Breast epithelium (tissue), 4 donors: ENCODE measurements around the gene TRAF5. TPM values are rescaled to one million over a fixed set of nuclear protein-coding genes. Genes with fewer than 3 reads are reported as not detected.
A peak's percentile ranks its signal among the peaks of the same experiment; 100 is the strongest.
"Not testable (repeated sequence)": the region's sequence is repeated elsewhere in the genome, so short reads cannot be mapped to it uniquely, and the experiment has no call there.

Experiments
- DNase-seq, 2 donors: peaks; one replicate each; pipeline ENCODE4 v3.0.0-alpha.2; 2019; ENCODE audit warnings: low spot score in 2 of 2
- H3K27ac ChIP-seq, 2 donors: fragments of 200-600 bp; sonication (generic) in 1 of 2; one replicate each; pipeline ENCODE4 v1.5.1; 2016 to 2019; ENCODE audit warnings: mild to moderate bottlenecking in 1 of 2
- H3K27me3 ChIP-seq, 2 donors: fragments of 200-600 bp; sonication (generic) in 1 of 2; one replicate each; pipeline versions ENCODE4 v1.5.1 to v1.6.0; 2017 to 2019; ENCODE audit warnings: control low read depth in 1 of 2, mild to moderate bottlenecking in 1 of 2
- H3K36me3 ChIP-seq: fragments of 200-600 bp; one replicate; pipeline ENCODE4 v1.5.1; 2019
- H3K4me1 ChIP-seq, 2 donors: fragments of 200-600 bp; sonication (generic); one replicate each; pipeline ENCODE4 v1.5.1; 2016 to 2019; ENCODE audit warnings: control low read depth in 1 of 2
- H3K4me3 ChIP-seq, 3 donors: fragments of 200-600 bp; sonication (generic); 1 replicate in 2 of 3; 2 replicates in 1 of 3; pipeline ENCODE4 v1.5.1; 2016 to 2019; ENCODE audit warnings: mild to moderate bottlenecking in 3 of 3, moderate library complexity in 2 of 3
- H3K9me3 ChIP-seq, 2 donors: fragments of 200-600 bp; sonication (generic) in 1 of 2; one replicate each; pipeline ENCODE4 v1.5.1; 2016 to 2019; ENCODE audit warnings: control low read depth in 1 of 2
- POLR2A ChIP-seq: fragments of 450-650 bp; IDR thresholded peaks from one replicate; pipeline ENCODE4 v1.6.1; 2016; ENCODE audit warnings: antibody characterized with exemption, mild to moderate bottlenecking, moderate library complexity
- POLR2AphosphoS5 ChIP-seq, 3 donors: sonication (generic); formaldehyde crosslinking; IDR thresholded peaks; one replicate each; pipeline ENCODE4 v1.6.1; 2017; ENCODE audit warnings: antibody characterized with exemption in 3 of 3
- intact Hi-C: fragments of 100-400 bp; cut with DNase I; formaldehyde crosslinking; loops from one replicate; pipeline ENCODE4 v1.15.1; 2023; ENCODE audit warnings: low total_unique reads
- total RNA-seq, 3 donors: library from RNA; depleted of rRNA; stranded (reverse); fragments of >200 nt; gene quantifications; one replicate each; pipeline ENCODE4 v1.1.0, GENCODE V29; 2016
- TF ChIP-seq, protein P1 (sequence below), 3 donors: fragments of 450-650 bp; IDR thresholded peaks; one replicate each; pipeline ENCODE4 v1.5.1; 2016 to 2017; ENCODE audit warnings: antibody characterized with exemption in 3 of 3, mild to moderate bottlenecking in 3 of 3, moderate library complexity in 3 of 3

TRAF5 gene
- total RNA-seq, 3 donors from 2014 or later: 10.9 to 28.8 (median 21.8) TPM

DNA sequence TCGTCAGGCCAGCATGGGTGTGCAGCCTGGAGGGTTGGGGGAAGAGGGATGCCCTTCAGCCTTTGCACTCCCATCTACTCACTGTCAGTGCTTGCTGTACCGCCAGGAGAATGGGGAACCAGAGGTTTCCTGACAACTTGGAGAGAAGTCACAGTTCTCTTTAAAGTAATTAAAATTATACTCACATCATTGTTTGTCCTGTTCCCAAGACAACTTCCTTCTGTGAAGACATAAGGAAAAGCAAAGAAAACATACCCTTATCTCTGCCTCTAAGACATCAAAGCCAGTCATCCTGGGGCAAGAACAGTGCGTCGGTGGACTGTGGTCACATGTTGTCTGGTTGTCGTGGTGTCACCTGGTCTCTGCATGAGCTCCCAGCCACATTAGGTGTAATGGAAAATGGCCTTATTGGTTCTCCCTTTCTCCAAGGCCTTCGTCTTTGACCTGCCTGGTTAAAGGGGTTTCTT lies 17.6 kb downstream of the TRAF5 start:
- Histone ChIP-seq H3K27me3 (no peaks in the 10 kb centered on the region), H3K27ac (no peak overlapping the region)

DNA sequence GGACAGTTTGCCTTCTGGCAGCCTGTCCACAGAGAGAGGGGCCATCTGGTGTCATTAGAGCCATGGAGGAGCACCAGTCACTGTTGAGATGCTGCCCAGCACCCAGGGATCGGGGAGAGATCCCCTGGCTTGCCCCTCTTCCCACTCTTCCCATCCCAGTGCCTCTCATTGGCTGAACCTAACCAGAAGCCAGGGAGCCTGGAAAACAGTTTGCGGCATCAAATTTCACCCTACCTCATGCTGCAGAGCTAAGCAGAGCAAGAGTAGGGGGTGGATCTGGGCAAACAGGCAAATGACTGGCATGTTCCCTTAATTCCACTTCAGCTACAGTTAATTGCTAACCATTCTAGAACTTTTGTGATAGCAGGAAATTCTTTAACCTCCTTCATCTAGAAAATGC lies 19.1 kb downstream of the TRAF5 start:
- no peaks in the 10 kb centered on the region for H3K36me3 ChIP-seq
- DNase-seq: no peak
- no peaks in the 10 kb centered on the region for H3K27me3 ChIP-seq
- H3K4me1 ChIP-seq: no peaks in the 10 kb centered on the region
- intact Hi-C loops: no loop called here
- TF ChIP-seq, protein P1, sequence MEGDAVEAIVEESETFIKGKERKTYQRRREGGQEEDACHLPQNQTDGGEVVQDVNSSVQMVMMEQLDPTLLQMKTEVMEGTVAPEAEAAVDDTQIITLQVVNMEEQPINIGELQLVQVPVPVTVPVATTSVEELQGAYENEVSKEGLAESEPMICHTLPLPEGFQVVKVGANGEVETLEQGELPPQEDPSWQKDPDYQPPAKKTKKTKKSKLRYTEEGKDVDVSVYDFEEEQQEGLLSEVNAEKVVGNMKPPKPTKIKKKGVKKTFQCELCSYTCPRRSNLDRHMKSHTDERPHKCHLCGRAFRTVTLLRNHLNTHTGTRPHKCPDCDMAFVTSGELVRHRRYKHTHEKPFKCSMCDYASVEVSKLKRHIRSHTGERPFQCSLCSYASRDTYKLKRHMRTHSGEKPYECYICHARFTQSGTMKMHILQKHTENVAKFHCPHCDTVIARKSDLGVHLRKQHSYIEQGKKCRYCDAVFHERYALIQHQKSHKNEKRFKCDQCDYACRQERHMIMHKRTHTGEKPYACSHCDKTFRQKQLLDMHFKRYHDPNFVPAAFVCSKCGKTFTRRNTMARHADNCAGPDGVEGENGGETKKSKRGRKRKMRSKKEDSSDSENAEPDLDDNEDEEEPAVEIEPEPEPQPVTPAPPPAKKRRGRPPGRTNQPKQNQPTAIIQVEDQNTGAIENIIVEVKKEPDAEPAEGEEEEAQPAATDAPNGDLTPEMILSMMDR (IDR thresholded peaks at IDR 0.05): no peak
- TF ChIP-seq POLR2A (no peak), POLR2AphosphoS5 (IDR thresholded peaks at IDR 0.05) (no peak)
- H3K27ac ChIP-seq: no peak overlapping the region
- no peak overlapping the region for H3K4me3 ChIP-seq
- H3K9me3 ChIP-seq: no peaks in the 10 kb centered on the region

More for the DNA sequence above, 17.6 kb downstream of the TRAF5 start:
- Histone ChIP-seq H3K9me3 (no peaks in the 10 kb centered on the region), H3K4me3 (no peak overlapping the region), H3K4me1 (no peaks in the 10 kb centered on the region), H3K36me3 (no peaks in the 10 kb centered on the region)
- intact Hi-C loops: no loop called here
- DNase-seq: peak in 1 of 2 donors; percentile 15
- no peak for TF ChIP-seq POLR2AphosphoS5 (IDR thresholded peaks at IDR 0.05)
- TF ChIP-seq POLR2A: no peak
- TF ChIP-seq, protein P1 (IDR thresholded peaks at IDR 0.05): no peak

DNA sequence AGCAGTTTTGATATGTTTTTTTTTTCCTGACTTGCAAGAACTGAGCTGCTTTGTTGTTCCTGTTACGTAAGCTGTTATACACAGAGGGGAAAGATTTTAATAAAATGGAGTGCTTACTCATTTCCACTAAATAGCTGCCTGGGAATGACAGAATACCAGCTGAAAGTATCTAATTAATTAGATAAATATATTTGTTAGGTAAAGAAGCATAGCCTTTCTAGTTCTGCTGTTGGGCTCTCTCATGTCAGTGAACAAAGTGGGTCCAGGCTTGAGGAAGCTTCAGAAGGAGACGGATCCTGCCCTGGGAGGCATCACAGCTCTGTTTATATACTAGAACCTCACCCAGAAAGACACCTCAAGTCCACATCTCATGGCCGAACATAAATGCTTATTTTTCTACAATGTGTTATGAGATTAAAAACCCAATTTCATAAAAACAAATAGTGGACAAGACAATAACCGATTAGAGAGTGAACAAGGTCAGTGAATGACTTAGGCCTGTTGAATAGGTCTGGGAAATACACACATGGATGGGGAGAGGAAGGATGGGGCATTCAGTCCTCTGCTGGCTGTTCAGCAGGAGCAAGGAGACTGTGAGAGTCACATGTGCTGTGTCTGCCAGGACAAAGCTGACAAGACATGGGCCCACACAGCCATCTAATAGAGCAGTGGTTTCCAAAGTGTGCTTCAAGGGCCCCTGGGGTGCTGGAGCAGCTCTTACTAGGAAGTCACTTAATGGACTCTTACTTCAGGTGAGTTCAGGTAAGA lies 20.6 kb downstream of the TRAF5 start:
- peak in 1 of 2 donors; percentile 14 for DNase-seq
- TF ChIP-seq, protein P1 (IDR thresholded peaks at IDR 0.05): no peak
- TF ChIP-seq POLR2A: no peak
- no peak for TF ChIP-seq POLR2AphosphoS5 (IDR thresholded peaks at IDR 0.05)
- Histone ChIP-seq H3K4me3 (no peak overlapping the region), H3K4me1 (no peaks in the 10 kb centered on the region), H3K27ac (no peak overlapping the region), H3K9me3 (peaks cover 0 to 2% of the 10 kb centered on the region in 2 donors), H3K27me3 (no peaks in the 10 kb centered on the region), H3K36me3 (no peaks in the 10 kb centered on the region)
- intact Hi-C loops: no loop called here

DNA sequence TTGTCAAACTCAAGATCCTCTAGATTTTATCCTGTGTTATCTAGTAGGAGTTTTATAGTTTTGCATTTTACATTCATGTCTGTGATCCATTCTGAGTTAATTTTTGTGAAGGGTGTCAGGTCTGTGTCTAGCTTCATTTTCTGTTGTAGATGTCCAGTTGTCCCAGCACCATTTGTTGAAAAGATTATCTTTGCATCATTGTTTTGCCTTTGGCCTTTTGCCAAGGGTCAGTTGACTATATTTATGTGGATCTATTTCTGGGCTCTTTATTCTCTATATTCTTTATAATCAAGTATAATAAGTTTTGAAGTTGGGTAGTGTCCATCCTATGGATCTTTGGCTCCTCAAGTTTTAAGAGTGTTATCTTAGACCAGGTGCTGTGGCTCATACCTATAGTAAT lies 21.9 kb downstream of the TRAF5 start:
- H3K4me3 ChIP-seq: no peak overlapping the region

DNA sequence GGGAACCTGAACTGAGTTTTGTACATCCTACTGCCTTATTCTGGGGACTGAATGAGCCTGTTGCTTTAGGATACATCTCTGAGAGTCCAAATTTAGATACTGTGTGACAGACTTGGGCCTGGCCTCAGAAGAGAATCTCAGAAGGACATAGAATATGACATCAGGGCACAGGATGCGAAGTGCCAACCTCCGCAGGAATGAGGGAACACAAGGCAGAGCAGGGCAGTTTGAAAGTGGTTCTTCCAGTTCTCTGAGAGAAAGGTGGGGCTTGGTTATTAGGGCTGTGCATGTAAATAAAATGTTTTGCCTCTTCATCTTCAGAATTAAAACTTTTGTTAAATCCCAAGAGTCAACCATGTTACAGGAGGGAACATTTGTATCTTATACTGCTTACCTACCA lies 23.1 kb downstream of the TRAF5 start:
- H3K9me3 ChIP-seq: peaks cover 0 to 4% of the 10 kb centered on the region in 2 donors
- no peaks in the 10 kb centered on the region for H3K36me3 ChIP-seq
- TF ChIP-seq POLR2A (no peak), POLR2AphosphoS5 (IDR thresholded peaks at IDR 0.05) (peak in 1 of 3 donors; percentile 40)
- TF ChIP-seq, protein P1 (IDR thresholded peaks at IDR 0.05): no peak
- intact Hi-C loops: no loop called here
- no peaks in the 10 kb centered on the region for H3K27me3 ChIP-seq
- peak in 1 of 2 donors; percentile 55 for DNase-seq
- H3K4me3 ChIP-seq: no peak overlapping the region
- peak overlapping the region; percentile 33 to 60 for H3K27ac ChIP-seq
- H3K4me1 ChIP-seq: no peaks in the 10 kb centered on the region

More for the DNA sequence above, 21.9 kb downstream of the TRAF5 start:
- intact Hi-C loops: no loop called here
- peaks cover 0 to 4% of the 10 kb centered on the region in 2 donors for H3K9me3 ChIP-seq
- no peak overlapping the region for H3K27ac ChIP-seq
- no peaks in the 10 kb centered on the region for H3K27me3 ChIP-seq
- no peaks in the 10 kb centered on the region for H3K36me3 ChIP-seq
- no peak for DNase-seq
- H3K4me1 ChIP-seq: no peaks in the 10 kb centered on the region
- TF ChIP-seq POLR2A: no peak
- TF ChIP-seq, protein P1 (IDR thresholded peaks at IDR 0.05): no peak
- no peak for TF ChIP-seq POLR2AphosphoS5 (IDR thresholded peaks at IDR 0.05)

DNA sequence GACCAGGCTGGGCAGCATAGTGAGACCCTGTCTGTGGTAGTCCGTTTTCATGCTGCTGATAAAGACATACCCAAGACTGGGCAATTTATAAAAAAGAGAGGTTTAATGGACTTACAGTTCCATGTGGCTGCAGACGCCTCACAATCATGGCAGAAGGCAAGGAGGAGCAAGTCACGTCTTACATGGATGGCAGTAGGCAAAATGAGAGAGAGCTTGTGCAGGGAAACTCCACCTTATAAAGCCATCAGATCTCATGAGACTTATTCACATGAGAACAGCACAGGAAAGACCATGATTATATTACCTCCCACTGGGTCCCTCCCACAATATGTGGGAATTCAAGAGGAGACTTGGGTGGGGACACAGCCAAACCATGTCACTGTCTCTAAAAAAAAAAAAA lies 25.4 kb downstream of the TRAF5 start:
- H3K4me1 ChIP-seq, H3K9me3 ChIP-seq, DNase-seq, H3K4me3 ChIP-seq, H3K27me3 ChIP-seq, intact Hi-C loops, H3K27ac ChIP-seq, H3K36me3 ChIP-seq: not testable (repeated sequence)
